ENCODE results near the gene C3orf62. TPM values are rescaled to one million over a fixed set of nuclear protein-coding genes. Genes with fewer than 3 reads are reported as not detected.

C3orf62 gene
- total RNA-seq (1.5 TPM in 2 replicates), polyA plus RNA-seq (1.2 and 1.3 TPM in 2 replicates), polyA minus RNA-seq (ENCODE audit: low replicate concordance) (0.71 and 4.9 TPM in 2 replicates)
- 2.0 and 2.2 TPM in 2 replicates for polyA plus RNA-seq (2012)

DNA sequence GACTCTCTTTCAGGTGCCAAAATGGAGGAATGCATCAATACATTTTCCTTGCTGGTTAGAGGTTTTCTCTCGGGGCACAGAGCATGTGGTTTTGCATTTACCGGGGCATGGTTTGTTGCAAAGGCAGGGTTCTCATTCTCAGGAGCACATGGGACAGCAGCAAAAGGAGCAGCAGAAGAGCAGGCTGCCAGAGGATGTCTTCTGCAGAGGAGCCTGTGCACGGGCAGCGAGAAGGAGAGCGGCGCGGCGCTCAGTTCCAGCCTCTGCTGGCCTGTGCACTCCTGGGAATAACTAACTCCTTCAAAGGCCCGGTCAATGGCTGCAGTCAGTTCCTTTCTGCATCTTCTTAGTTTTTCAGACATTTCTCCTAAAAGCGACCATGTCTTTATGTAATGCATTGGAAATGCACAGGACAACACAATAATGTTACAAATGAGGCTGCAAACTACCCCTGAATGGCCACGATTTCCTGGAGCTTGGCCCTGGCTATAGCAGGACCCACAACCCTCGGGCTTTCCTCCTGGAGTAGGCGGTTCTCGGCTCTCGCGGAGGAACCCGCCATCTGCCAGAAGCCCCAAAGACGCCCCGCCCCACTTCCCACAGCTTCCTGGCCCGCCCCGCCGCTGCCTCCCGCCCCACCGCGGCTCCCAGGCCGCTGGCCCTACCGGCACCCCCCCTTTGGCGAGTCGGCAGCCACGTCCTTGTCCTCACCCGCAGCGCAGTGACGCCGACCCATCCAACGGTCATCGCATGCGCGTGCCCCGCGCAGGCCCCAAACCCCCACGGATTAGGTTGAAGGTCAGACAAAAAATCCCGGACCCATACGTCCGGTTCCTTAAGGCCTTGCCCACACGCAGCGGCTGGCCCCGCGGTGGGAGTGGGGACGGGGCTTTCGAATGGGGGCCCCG lies at the start of gene C3orf62:
Gene C3orf62 (minus strand): TSS at position 758 of the 908 bp plus-strand sequence. CDS start 360 bp downstream, at position 398.
- Histone ChIP-seq H3K27me3 (ENCODE audit: control insufficient read depth, insufficient read depth, low read length) (no peaks in the 10 kb centered on the region), H3K4me2 (ENCODE audit: extremely low read depth, insufficient read depth, low read length) (peak within 1 kb of the TSS; percentile 77), H3K9me3 (ENCODE audit: control insufficient read depth, insufficient read depth, low read depth, low read length) (no peaks in the 10 kb centered on the region), H3K27ac (ENCODE audit: insufficient read depth, low read length) (peak within 1 kb of the TSS; percentile 75), H3K9ac (ENCODE audit: insufficient read depth, low read length) (peak within 1 kb of the TSS; percentile 48), H3K4me3 (replicated peaks in 1 of 4; ENCODE audit: control extremely low read depth in 1 of 4, insufficient read depth in 1 of 4, low read depth in 3 of 4, low read length in 4 of 4) (peak within 1 kb of the TSS; percentile 13 to 57 (median 34)), H3K79me2 (ENCODE audit: control insufficient read depth, insufficient read depth, low read length) (no peaks in the 10 kb centered on the region), H2AFZ (ENCODE audit: low read length) (peak within 1 kb of the TSS; percentile 63), H3K4me1 (ENCODE audit: control insufficient read depth, extremely low read depth, insufficient read depth, low read length) (peaks cover 12% of the 10 kb centered on the region), H4K20me1 (ENCODE audit: control insufficient read depth, extremely low read depth, insufficient read depth, low read length) (no peaks in the 10 kb centered on the region), H3K36me3 (ENCODE audit: control insufficient read depth, insufficient read depth, low read length) (peaks cover 8% of the 10 kb centered on the region)
- no peak for TF ChIP-seq EZH2 (IDR thresholded peaks at IDR 0.05; ENCODE audit: low read length, missing control alignments)
- peak; percentile 82 to 85 for DNase-seq (ENCODE audit: low read depth in 2 of 2)

DNA sequence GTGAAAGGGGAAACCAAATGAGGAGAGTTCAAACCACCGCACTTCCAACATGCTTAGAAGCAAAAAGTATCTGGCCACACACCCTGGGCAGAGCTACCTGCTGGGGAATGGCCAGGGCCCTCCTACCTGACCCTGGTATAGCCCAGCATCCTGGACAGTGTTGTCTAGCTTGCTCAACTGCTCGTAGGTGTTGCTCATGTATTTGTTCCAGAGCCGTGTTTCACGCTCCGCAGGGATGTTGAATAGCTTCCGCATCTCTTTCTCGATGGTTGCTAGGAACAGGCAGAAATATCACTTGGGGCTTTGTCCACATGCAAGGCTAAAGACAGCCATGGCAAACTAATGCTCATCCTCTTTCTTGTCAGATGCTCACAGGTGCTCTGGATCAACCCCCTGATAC lies 47.7 kb upstream of the C3orf62 start:
- H3K9ac ChIP-seq (ENCODE audit: insufficient read depth, low read length) = no peak overlapping the region
- peaks cover 7% of the 10 kb centered on the region for H3K36me3 ChIP-seq (ENCODE audit: control insufficient read depth, insufficient read depth, low read length)
- H3K9me3 ChIP-seq (ENCODE audit: control insufficient read depth, insufficient read depth, low read depth, low read length) = no peaks in the 10 kb centered on the region
- no peaks in the 10 kb centered on the region for H3K4me1 ChIP-seq (ENCODE audit: control insufficient read depth, extremely low read depth, insufficient read depth, low read length)
- no peaks in the 10 kb centered on the region for H3K79me2 ChIP-seq (ENCODE audit: control insufficient read depth, insufficient read depth, low read length)
- H3K4me2 ChIP-seq (ENCODE audit: extremely low read depth, insufficient read depth, low read length) = no peak overlapping the region
- H3K4me3 ChIP-seq (replicated peaks in 1 of 4; ENCODE audit: control extremely low read depth in 1 of 4, insufficient read depth in 1 of 4, low read depth in 3 of 4, low read length in 4 of 4) = no peak overlapping the region
- H3K27ac ChIP-seq (ENCODE audit: insufficient read depth, low read length) = no peak overlapping the region
- no peak for DNase-seq (ENCODE audit: low read depth in 2 of 2)
- H4K20me1 ChIP-seq (ENCODE audit: control insufficient read depth, extremely low read depth, insufficient read depth, low read length) = no peaks in the 10 kb centered on the region
- no peak for TF ChIP-seq EZH2 (IDR thresholded peaks at IDR 0.05; ENCODE audit: low read length, missing control alignments)
- TF ChIP-seq, protein P1, sequence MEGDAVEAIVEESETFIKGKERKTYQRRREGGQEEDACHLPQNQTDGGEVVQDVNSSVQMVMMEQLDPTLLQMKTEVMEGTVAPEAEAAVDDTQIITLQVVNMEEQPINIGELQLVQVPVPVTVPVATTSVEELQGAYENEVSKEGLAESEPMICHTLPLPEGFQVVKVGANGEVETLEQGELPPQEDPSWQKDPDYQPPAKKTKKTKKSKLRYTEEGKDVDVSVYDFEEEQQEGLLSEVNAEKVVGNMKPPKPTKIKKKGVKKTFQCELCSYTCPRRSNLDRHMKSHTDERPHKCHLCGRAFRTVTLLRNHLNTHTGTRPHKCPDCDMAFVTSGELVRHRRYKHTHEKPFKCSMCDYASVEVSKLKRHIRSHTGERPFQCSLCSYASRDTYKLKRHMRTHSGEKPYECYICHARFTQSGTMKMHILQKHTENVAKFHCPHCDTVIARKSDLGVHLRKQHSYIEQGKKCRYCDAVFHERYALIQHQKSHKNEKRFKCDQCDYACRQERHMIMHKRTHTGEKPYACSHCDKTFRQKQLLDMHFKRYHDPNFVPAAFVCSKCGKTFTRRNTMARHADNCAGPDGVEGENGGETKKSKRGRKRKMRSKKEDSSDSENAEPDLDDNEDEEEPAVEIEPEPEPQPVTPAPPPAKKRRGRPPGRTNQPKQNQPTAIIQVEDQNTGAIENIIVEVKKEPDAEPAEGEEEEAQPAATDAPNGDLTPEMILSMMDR (conservative IDR thresholded peaks at IDR 0.05 in 1 of 2, IDR thresholded peaks at IDR 0.05 in 1 of 2; ENCODE audit: low read depth in 1 of 2, low read length in 2 of 2) = no peak
- no peak overlapping the region for H2AFZ ChIP-seq (ENCODE audit: low read length)
- H3K27me3 ChIP-seq (ENCODE audit: control insufficient read depth, insufficient read depth, low read length) = no peaks in the 10 kb centered on the region

DNA sequence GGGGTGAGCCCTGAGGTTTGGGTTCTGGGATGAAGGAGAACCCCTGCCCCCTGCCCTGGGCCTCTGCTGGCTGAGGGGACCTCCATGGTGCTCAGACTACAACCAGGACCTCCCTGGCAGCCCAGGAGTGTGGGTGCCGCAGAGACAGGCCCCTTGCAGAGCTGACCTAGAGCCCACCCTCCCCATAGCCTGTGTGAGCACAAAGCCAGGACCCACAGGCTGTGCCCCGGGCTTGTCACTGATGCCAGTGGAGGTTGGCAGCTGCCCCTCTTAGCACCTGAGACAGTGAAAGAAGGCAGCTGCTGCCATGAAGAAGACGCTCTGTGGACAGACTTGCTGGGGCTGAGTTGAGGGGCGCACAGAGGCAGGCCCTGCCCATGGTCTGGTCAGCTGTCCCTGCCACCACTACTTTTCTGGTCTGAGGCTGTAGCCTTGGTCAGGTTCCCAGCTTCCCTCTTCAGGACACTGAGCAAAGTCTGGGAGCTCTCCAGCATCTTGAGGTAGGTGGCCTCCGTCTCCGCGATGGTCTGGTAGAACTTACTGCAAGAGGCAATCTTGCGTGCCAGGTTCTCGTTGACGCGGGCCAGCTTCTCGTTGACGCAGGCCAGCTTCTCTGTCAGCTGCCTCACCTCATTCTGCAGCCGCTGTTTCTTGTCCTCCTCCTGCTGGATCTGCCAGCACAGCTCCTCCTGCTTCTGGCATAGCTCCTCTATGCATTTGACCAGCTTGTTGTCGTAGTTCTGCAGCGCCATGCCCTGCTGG lies 39.8 kb upstream of the C3orf62 start:
- no peak overlapping the region for H3K4me2 ChIP-seq (ENCODE audit: extremely low read depth, insufficient read depth, low read length)
- H3K4me1 ChIP-seq (ENCODE audit: control insufficient read depth, extremely low read depth, insufficient read depth, low read length) = no peaks in the 10 kb centered on the region
- no peak for TF ChIP-seq EZH2 (IDR thresholded peaks at IDR 0.05; ENCODE audit: low read length, missing control alignments)
- TF ChIP-seq, protein P1 (conservative IDR thresholded peaks at IDR 0.05 in 1 of 2, IDR thresholded peaks at IDR 0.05 in 1 of 2; ENCODE audit: low read depth in 1 of 2, low read length in 2 of 2) = no peak
- H3K36me3 ChIP-seq (ENCODE audit: control insufficient read depth, insufficient read depth, low read length) = peaks cover 11% of the 10 kb centered on the region
- H3K27me3 ChIP-seq (ENCODE audit: control insufficient read depth, insufficient read depth, low read length) = no peaks in the 10 kb centered on the region
- H3K9me3 ChIP-seq (ENCODE audit: control insufficient read depth, insufficient read depth, low read depth, low read length) = no peaks in the 10 kb centered on the region
- H3K9ac ChIP-seq (ENCODE audit: insufficient read depth, low read length) = no peak overlapping the region
- no peaks in the 10 kb centered on the region for H3K79me2 ChIP-seq (ENCODE audit: control insufficient read depth, insufficient read depth, low read length)
- no peak overlapping the region for H3K4me3 ChIP-seq (replicated peaks in 1 of 4; ENCODE audit: control extremely low read depth in 1 of 4, insufficient read depth in 1 of 4, low read depth in 3 of 4, low read length in 4 of 4)
- H2AFZ ChIP-seq (ENCODE audit: low read length) = no peak overlapping the region
- H4K20me1 ChIP-seq (ENCODE audit: control insufficient read depth, extremely low read depth, insufficient read depth, low read length) = no peaks in the 10 kb centered on the region
- no peak overlapping the region for H3K27ac ChIP-seq (ENCODE audit: insufficient read depth, low read length)
- no peak for DNase-seq (ENCODE audit: low read depth in 2 of 2)

Measured in fibroblast of lung (primary cell).